HG02623 (cell line): ENCODE measurements around the gene RPH3AL.
"Not testable (repeated sequence)": the region's sequence is repeated elsewhere in the genome, so short reads cannot be mapped to it uniquely, and the experiment has no call there.

Source experiments
- ATAC-seq: cut with Tn5 transposase; IDR thresholded peaks from one replicate; pipeline ENCODE4 v1.9.1; 2021; ENCODE audit warnings: moderate library complexity; ENCODE audit not compliant: unreplicated experiment

The RPH3AL gene

DNA sequence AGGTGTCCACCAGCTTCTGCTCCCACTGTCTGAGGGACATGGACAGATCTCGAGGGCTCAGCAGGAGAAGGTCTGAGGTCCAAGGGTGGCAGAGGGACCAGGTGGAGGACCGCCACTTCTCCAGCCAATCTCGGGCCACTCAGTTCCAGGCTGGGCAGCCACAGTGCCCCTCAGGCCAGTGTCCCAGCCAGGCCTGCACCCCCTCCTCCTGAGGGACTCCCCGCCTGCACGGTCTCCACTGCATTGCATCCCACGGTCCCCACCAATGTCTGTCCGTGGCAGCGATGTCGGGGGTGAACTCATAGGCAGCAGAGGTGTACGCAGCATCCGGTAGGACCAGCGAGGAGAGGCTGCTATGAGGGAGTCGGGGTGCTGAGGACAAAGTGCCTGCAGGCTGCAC, 107.0 kb downstream of the RPH3AL start:
- ATAC-seq: no peak

DNA sequence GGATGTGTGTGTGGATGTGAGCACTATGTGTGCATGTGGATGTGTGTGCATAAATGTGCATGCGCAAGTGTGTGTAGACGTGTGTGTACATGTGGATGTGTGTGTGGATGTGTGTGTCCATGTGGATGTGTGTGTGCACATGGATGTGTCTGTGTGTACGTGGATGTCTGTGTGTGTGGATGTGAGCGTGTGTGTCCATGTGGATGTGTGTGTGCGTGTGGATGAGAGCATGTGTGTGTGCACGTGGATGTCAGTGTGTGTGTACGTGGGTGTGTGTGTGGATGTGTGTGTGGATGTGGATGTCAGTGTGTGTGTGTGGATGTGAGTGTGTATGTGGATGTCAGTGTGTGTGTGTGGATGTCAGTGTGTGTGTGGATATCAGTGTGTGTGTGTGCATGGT, 107.6 kb downstream of the RPH3AL start:
- ATAC-seq: no peak

DNA sequence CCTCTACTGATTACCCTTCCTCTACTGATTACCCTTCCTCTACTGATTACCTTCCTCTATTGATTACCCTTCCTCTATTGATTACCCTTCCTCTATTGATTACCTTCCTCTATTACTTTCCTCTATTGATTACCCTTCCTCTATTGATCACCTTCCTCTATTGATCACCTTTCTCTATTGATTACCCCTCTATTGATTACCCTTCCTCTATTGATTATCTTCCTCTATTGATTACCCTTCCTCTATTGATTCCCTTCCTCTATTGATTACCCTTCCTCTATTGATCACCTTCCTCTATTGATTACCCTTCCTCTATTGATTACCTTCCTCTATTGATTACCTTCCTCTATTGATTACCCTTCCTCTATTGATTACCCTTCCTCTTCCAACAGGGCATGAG, 108.7 kb downstream of the RPH3AL start:
- ATAC-seq: not testable (repeated sequence)

DNA sequence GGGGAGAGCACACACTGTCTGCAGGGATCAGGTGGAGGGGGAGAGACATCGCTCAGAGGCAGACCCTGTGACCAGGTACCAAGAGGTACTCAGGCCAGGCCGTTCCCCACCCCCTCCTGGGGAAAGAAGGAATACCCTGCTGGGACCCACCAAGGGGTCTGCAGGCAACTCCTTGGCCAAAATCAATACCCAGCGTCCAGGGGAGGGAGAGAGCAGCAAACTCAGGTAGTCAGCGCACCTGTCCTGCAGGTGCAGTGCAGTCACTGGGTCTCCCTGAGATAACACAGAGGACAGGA, 113.7 kb downstream of the RPH3AL start:
- no peak for ATAC-seq

DNA sequence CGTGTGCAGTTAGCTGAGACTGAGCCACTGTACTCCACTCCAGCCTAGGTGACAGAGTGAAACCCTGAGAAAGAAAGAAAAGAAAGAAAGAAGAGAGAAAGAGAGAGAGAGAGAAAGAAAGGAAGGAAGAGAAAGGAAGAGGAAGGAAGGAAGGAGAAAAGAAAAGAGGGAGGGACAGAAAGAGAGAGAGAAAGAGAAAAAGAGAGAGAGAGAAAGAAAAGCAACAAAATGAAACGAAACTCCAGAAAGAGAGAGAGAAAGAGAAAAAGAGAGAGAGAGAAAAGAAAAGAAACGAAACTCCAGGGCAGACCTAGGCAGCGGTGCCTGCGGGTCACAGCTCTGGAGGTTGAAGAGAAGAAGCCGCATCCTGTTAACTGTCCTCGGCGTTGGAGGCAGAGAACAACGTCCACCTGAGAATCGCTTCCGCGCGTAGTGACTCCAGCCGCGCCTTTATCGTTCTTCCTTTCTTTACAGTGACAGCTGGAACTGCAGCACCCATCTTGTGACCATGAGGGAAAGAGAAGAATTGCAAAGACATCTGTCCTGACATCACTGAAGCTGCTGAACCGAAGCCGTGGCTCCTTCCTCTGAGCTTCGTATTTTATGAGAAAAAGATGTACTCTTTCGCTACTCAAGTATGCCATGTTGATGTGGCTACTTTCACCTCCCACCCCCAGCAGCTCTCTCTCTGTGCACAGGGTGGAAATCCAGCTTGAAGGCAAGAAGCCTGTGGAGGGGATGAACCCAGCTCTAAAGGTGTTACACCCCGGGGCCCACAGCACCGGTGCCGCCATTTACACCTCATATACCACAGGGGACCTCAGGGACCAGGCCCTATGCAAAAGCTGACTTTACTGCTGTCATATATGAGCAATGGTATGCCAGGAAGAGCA, 114.3 kb downstream of the RPH3AL start:
- ATAC-seq: no peak

DNA sequence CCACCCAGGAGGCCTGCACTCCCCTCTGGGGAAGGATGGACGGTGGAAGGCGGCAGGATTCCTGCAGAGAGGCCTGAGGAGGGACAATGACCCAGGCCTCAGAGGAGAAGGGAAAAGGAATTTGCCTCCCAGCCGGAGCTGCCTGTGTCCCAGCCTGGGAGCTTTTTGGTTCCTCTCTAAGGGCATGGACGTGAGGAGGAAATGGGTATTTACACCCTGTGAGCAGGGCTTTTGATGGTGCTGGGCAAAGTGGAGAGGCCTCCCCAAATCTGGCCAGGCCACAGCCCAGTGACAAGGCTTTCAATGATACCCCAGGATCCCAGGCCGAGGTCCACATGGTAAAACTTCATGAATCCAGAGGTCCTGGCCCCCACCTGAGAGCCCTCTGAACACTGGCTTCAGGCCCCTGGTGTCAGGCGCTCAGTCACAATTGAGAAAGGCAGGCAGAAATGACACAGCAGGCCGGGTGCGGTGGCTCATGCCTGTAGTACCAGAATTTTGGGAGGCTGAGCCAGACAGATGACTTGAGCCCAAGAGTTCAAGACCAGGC, 115.1 kb downstream of the RPH3AL start:
- no peak for ATAC-seq

DNA sequence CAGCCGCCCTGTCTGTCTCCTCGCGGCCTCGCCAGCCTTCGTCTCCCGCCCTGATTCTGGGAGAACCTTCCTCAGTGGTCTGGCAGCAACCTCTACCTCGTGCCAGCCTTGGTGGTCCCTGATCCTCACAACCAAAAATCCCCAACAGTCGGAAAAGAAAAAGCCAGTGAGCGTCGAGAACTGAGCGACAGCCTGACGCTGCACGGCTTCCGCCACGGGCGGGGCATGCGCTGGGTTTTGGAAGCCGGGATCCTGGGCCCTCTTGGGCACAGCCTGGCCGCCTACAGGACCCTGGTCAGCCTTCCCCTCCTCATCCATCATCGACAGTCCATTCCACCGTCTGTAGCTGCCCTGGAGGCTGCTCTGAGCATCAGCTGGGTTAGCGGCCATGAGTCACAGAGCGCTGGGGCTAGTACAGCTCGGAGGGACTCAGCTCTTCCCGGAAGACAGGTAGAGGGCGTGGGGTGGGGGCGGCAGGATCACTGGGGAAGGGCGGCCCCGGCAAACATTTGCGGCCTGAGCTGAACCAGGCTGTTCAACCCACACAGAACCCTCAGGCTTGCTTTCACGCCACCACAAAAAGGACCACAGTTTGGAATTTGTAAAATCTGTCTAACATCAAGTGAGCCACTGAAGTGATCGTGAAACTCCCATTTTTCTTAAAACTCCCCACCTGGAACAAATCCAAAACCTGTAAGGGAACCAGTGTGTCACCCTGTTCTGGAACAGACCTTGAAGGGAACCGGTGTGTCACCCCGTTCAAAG, 115.8 kb downstream of the RPH3AL start:
- no peak for ATAC-seq

DNA sequence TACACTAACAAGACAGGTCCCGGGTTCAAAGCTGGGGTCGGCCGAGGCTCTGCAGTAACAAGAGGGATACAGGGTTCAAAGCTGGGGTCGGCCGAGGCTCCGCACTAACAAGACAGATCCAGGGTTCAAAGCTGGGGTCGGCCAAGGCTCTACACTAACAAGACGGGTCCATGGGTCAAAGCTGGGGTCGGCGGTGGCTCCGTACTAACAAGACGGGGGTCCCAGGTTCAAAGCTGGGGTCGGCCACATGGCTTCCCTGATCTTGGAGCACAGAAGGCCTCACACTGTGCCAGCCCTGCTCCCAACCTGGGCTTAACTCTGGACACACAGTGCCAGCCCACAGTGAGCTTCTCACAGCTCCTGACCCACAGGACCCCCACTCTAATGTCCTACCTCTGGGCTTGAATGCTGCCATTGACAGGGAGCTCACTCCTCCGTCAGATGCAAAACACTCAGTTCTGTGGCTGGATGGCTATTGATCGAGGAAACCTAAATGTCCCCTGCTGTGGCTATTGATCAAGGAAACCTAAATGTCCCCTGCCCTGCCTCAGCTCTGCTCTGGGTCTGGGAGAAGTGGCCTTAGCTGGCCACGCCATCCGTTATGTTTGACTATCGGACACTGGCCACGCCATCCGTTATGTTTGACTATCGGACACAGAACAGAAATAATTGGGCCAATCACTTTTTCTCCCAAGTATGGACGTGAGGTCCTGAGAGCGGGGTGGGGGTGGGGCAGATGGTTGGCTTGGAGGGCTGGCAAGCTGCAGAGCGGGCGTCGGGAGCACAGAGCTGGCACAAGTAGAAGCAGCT, 116.6 kb downstream of the RPH3AL start:
- no peak for ATAC-seq

DNA sequence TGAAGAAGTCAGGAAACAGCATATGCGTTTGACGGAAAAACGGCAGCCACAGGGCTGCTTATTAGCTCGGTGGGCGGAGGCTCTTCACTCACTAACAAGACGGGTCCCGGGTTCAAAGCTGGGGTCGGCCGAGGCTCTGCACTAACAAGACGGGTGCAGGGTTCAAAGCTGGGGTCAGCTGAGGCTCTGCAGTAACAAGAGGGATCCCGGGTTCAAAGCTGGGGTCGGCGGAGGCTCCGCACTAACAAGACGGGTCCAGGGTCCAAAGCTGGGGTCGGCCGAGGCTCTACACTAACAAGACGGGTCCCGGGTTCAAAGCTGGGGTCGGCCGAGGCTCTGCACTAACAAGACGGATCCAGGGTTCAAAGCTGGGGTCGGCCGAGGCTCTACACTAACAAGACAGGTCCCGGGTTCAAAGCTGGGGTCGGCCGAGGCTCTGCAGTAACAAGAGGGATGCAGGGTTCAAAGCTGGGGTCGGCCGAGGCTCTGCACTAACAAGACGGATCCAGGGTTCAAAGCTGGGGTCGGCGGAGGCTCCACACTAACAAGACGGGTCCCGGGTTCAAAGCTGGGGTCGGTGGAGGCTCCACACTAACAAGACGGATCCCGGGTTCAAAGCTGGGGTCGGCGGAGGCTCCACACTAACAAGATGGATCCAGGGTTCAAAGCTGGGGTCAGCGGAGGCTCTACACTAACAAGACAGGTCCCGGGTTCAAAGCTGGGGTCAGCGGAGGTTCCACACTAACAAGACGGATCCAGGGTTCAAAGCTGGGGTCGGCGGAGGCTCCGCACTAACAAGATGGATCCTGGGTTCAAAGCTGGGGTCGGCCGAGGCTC, 117.4 kb downstream of the RPH3AL start:
- not testable (repeated sequence) for ATAC-seq

DNA sequence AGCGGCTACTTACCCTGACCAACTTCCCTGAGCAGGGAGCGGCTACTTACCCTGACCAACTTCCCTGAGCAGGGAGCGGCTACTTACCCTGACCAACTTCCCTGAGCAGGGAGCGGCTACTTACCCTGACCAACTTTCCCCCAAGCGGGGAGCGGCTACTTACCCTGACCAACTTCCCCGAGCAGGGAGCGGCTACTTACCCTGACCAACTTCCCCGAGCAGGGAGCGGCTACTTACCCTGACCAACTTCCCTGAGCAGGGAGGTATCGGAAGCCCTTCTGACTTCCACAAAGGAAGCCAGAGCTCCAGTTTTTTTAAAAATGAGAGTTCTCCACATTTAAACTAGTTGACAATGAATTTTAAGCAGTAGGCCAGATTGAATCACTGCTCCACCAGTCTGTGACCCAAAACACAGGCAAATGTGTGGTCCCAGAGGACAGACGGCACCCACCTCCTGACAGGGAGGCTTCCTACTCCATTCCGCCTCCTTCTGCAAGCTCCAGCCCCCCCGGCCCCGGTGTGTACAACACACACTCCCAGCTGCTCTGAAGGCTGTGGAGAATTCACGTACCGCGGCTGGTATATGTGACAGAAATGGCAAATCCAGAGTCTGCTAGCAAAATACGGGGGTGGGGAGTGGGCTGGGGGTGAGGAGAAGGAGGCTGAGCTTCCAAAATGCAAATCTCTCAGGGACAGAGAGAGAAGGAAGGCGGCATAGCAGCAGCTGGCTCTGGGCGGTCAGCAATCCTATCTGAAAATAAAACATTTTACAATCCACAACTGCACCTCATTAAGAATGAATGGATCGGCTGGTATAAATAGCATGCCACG, 118.2 kb downstream of the RPH3AL start:
- not testable (repeated sequence) for ATAC-seq

DNA sequence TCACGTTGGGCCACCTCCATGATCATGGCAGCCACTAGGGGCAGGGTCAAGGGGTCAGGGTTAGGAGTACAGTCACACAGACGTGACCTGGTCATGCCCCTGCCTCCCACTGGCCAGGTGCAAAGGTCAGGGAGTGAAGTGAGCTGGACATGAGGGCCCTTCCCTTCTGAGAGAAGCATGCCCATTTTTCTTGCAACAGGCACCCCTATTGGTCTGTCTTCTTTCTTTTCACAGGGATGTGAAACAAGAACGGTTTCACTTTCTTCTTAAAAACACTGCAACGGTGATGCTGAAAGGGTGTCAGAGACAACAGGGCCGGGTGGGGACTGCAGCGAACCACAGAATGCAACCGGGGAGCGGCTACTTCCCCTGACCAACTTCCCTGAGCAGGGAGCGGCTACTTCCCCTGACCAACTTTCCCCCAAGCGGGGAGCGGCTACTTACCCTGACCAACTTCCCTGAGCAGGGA, 119.1 kb downstream of the RPH3AL start:
- no peak for ATAC-seq

DNA sequence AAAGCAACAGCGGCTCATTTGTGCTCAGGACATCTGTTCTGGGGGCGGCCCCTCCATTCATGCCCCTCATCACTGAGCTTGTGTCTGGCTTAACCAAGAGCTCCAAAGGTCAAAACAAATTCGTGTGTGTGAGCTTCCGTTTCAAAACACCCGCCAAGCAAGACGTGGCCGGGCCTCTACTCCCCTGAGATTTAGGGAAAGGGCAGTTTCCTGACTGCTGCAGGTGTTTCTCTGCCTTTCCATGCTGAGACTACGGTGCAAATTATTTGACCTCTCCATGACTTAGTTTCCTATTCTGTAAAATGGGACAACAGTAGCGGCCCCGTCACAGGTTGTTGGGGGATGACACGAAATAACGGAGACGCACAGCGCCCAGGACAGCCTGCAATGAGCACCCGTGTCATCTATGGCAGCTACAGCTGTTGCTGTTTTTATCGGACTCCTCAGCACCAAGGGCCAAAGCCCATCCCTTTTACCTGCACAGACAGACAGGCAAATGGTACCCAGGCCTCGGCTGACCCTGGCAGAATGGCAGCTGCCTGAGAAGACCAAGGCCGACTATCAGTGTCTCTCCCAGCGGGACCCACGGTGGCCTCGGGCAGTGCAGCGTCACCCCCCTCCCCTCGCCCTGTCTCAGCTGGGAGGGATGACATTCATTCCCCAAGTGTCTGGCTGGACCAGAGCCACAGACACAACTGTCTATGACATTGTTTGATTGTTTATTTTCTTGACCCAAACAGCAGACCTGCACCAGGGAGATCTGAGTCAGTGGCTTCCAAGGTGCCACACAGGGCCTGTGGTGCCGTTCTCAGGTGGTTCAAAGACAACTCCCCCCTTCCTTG, 120.4 kb downstream of the RPH3AL start:
- ATAC-seq: no peak

DNA sequence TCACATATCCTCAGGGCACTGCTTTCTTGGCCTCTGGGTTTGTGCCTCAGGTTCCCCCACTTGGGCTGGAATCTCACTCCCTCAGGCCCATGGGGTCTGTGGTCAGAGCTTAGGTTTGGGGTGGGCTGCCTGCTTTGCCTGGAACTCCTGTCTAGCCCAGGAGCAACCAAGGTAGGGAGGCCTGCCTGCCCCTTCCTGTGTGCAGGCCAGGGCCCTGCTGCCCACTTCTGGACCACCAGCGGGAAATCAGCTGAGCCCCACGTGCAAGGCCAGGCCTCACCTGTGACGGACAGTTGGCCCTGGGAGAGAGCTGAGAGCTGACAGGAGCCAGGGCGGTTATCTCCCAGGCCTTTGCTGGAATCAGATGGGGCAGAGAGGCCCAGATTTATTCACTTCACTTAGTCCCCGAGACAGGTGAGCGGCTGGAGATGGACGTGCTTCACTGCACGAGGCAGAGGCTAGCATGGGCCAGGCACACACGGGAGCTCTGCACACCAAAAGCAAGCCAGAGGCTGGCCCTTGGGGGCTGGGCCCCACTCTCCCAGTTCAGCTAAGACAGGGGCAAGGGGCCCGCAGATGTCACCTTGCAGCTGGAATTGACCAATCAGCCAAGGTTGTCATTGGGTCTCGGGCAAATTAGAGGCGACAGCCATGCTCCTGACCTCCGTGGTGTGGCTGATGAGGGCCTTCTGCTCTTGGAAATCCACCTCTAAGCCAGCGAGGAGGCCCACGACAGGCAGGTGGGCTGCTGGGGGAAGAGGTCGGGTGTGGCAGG, 121.2 kb downstream of the RPH3AL start:
- no peak for ATAC-seq

DNA sequence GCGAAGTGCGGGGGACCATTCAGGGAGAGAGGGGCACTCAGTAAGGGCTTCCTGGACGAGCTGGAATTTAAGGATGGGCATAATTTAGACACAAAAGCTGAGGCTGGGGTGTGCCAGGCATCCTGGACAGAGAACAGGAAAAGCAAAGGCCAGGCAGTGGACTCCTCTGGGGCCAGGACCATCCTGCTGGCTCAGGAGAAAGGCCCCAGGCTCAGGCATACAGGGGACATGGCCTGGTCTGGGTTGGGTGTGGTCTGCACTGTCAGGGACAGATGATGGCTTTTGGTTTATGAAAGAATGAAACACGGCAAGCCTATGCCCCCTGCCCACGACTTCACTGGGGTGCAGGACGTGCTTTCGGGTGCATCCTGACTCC, 122.2 kb downstream of the RPH3AL start:
- no peak for ATAC-seq

DNA sequence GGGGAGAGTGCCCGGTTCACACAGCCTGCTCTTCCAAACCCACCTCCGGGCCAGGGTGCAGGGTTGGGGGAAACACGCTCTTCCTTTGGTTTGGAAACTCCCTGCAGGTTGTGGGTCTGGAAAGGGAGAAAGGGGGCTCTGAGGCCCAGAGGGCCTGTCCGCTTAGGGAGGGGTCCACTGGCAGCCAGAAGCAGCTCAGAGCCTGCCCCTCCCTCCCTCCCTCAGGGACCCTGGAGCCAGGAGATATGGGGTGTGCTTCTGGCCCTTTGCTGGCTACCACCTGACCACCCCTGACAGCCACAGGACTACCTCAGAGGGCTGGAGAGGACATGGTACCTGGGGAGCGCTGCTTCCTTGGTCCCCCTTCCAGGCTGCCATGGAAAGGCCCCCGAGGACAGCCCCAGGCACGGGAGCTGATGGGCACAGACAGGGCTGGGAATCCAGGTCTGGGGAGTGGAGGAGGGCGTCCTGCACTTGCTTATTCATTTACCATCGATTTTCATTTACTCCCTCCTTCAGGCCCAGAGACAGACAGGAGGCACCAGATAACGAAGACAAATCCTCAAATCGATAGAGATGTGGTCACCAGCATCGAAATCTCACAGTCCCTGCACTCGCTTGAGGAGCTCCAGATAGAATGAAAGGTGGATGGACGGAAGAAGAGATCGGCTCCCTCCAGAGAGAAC, 122.8 kb downstream of the RPH3AL start:
- no peak for ATAC-seq

DNA sequence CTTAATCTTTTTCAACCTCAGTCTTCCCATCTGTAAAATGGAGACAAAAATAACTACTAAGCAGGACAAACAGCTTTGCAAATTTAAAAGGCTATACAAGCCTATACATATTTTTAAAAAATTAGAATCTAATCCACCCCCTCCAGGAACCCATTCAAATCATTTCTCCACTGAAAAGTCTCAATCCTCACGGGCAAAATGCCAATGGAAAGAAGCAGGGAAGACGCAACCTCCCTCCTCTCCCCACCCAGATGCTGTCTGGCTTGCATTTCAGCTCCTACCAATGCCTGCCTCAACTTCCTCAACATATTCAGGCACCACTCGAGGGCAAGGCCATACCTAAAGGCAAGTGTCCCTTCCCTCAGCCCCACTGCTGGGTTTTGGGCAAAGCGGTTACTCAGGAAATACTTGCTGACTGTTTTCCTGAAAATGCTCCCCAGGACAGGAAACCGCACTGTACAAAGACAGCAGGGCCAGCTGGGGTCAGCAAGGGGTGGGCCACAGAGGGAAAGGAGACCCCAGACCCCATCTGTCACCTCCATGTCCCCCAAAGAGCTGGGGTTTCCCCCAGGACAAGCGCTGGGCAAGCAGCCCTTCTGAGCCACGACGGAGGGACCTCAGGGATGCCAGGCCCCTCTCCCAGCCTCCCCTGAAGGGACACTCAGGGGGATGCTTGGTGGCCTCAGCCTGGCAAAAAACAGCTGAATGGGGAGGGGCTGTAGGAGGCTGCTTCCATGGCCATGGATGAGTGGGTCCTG, 123.5 kb downstream of the RPH3AL start:
- ATAC-seq: no peak
